Endometrial microvascular endothelial cells (primary cell): ENCODE data around the gene EFCAB5. TPM values are rescaled to one million over a fixed set of nuclear protein-coding genes. Genes with fewer than 3 reads are reported as not detected.
"Not testable (repeated sequence)": the region's sequence is repeated elsewhere in the genome, so short reads cannot be mapped to it uniquely, and the experiment has no call there.

Experiments used
- in situ Hi-C: cut with HindIII; loops from 2 replicates; pipeline ENCODE4 v1.10.0; 2017; ENCODE audit warnings: low sequenced_read_pairs, low pct_unique_long_range_greater_than_20kb; ENCODE audit errors: inconsistent ontology term
- total RNA-seq: library from RNA; depleted of rRNA; stranded (reverse); fragments of >200 nt; gene quantifications from one replicate; pipeline ENCODE4 v1.2.3, GENCODE V29; 2015; ENCODE audit errors: inconsistent ontology term

Gene EFCAB5
- total RNA-seq, 1 donor from 2014 or later, result not detected

DNA sequence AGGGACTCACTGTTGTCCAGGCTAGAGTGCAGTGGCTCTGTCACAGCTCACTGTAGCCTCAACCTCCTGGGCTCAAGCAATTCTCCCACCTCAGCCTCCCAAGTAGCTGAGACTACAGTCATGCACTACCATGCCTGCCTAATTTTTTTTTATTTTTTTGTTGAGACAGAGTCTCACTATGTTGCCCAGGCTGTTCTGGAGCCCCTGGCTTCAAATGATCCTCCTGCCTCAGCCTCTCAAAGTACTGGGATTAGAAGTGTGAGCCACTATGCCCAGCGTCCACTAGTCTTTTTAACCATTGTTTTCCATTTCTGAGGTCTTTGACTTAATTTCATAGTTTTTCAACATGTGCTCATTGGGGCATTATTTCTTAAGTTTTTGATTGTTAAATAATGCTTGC is 188.7 kb downstream of the EFCAB5 start:
- in situ Hi-C loops, result no loop called here

DNA sequence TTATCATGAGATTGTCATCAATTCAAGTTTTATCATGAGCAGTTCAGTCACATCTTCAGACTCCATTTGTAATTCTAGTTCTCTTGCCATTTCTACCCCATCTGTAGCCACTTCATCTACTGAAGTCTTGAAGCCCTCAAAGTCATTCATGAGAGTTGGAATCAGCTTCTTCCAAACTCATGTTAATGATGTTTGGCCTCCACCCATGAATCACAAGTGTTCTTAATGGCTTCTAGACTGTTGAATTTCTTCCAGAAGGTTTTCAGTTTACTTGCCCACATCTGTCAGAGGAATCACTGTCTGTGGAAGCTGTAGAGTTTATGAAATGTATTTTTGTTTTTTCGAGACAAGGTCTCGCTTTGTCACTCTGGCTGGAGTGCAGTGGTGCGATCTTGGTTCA is 191.2 kb downstream of the EFCAB5 start:
- in situ Hi-C loops, result no loop called here

DNA sequence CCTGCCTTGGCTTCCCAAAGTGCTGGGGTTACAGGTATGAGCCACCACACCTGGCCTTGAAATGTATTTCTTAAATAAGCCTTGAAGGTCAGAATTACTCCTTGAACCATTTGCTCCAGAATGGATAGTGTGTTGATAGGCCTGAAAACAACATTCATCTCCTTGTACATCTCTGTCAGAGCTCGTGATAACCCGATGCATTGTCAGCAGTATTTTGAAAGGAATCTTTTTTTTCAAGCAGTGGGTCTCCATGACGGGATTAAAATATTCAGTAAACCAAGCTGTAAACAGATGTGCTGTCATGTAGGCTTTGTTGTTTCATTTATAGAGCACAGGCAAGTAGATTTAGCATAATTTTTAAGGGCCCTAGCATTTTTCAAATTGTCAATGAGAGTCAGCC is 191.8 kb downstream of the EFCAB5 start:
- in situ Hi-C loops, result no loop called here

GRCh38 chr17:30134551-30134950 is 193.1 kb downstream of the EFCAB5 start:
- in situ Hi-C loops, result no loop called here

DNA sequence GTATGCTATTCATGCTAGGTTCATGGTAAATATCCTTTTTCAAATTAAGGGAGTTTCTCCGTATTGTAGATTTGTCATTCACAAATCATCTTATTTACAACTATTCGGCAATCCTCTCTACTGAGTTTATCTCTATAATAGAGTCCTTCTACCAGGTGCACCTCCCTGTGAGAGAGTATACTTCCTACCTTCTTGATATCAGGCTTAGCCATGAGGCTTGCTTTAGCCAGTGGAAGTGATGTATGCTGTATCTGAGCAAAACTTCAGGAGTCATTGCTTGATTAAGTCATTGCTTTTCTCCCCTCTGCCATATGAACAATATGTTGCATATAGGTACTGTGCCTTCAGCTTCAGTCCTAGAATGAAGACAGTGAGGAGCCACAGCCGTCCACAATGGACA is 195.7 kb downstream of the EFCAB5 start:
- in situ Hi-C loops, result no loop called here

GRCh38 chr17:30147860-30148259 is 206.4 kb downstream of the EFCAB5 start:
- in situ Hi-C loops, result not testable (repeated sequence)

GRCh38 chr17:30148376-30148775 is 206.9 kb downstream of the EFCAB5 start:
- in situ Hi-C loops, result no loop called here

- in situ Hi-C loops, result no loop called here
Measured at GRCh38 chr17:30151471-30151870, 210.0 kb downstream of the EFCAB5 start.

GRCh38 chr17:30153463-30153862 is 212.0 kb downstream of the EFCAB5 start:
- in situ Hi-C loops, result no loop called here

GRCh38 chr17:30155389-30155788 is 214.0 kb downstream of the EFCAB5 start:
- in situ Hi-C loops, result no loop called here

Other genes with a start within 250 kb of the EFCAB5 start
- gene SSH2, start 11.4 kb upstream of the EFCAB5 start, total RNA-seq, result 32.8 TPM
- 4.3 TPM for gene NSRP1, start 175.2 kb downstream of the EFCAB5 start, total RNA-seq